Umbilical cord (tissue), 2 donors: ENCODE measurements around the gene TPSB2. TPM values are rescaled to one million over a fixed set of nuclear protein-coding genes. Genes with fewer than 3 reads are reported as not detected.
"Not testable (repeated sequence)": the region's sequence is repeated elsewhere in the genome, so short reads cannot be mapped to it uniquely, and the experiment has no call there.

ENCODE experiments used
- DNase-seq: peaks from one replicate; pipeline ENCODE4 v3.0.0-alpha.2; 2015; ENCODE audit warnings: low spot score
- total RNA-seq: library from RNA; depleted of rRNA; stranded (reverse); fragments of >200 nt; gene quantifications from one replicate; pipeline ENCODE4 v1.2.3, GENCODE V29; 2014; ENCODE audit warnings: low replicate concordance; ENCODE audit not compliant: insufficient read depth

The TPSB2 gene
- total RNA-seq, 1 donor from 2014 or later: 1.9 TPM

GRCh38 chr16:1201444-1201843 is 28.5 kb downstream of the TPSB2 start:
- no peak for DNase-seq

- no peak for DNase-seq
Measured at GRCh38 chr16:1200014-1200627, 29.9 kb downstream of the TPSB2 start.

- DNase-seq: no peak
Measured at GRCh38 chr16:1199347-1200013, 30.5 kb downstream of the TPSB2 start.

GRCh38 chr16:1198671-1199346 is 31.2 kb downstream of the TPSB2 start:
- DNase-seq: not testable (repeated sequence)

GRCh38 chr16:1198194-1198593 is 31.8 kb downstream of the TPSB2 start:
- DNase-seq: no peak

- no peak for DNase-seq
Measured at GRCh38 chr16:1197237-1197866, 32.6 kb downstream of the TPSB2 start.

GRCh38 chr16:1196494-1196893 is 33.5 kb downstream of the TPSB2 start:
- no peak for DNase-seq

GRCh38 chr16:1195393-1195666 is 34.7 kb downstream of the TPSB2 start:
- no peak for DNase-seq

- DNase-seq: no peak
Measured at GRCh38 chr16:1194665-1195392, 35.2 kb downstream of the TPSB2 start.

- no peak for DNase-seq
Measured at GRCh38 chr16:1193825-1194581, 36.0 kb downstream of the TPSB2 start.

- DNase-seq: no peak
Measured at GRCh38 chr16:1193143-1193824, 36.7 kb downstream of the TPSB2 start.

GRCh38 chr16:1192384-1193073 is 37.5 kb downstream of the TPSB2 start:
- DNase-seq: no peak

GRCh38 chr16:1190789-1191188 is 39.2 kb downstream of the TPSB2 start:
- not testable (repeated sequence) for DNase-seq

- no peak for DNase-seq
Measured at GRCh38 chr16:1189455-1189854, 40.5 kb downstream of the TPSB2 start.

GRCh38 chr16:1188432-1189189 is 41.4 kb downstream of the TPSB2 start:
- DNase-seq: peak; percentile 41

GRCh38 chr16:1185460-1186207 is 44.4 kb downstream of the TPSB2 start:
- DNase-seq: not testable (repeated sequence)

- DNase-seq: no peak
Measured at GRCh38 chr16:1184980-1185379, 45.0 kb downstream of the TPSB2 start.

GRCh38 chr16:1184156-1184868 is 45.7 kb downstream of the TPSB2 start:
- no peak for DNase-seq
